GM11168 (cell line): ENCODE results near the gene SMAD6.

ENCODE experiments used
- in situ Hi-C: fragments of 300-500 bp; cut with MboI; formaldehyde crosslinking; loops from one replicate; pipeline ENCODE4 v1.12.0; 2022; ENCODE audit warnings: low sequenced_read_pairs; ENCODE audit not compliant: unreplicated experiment

The SMAD6 gene

DNA sequence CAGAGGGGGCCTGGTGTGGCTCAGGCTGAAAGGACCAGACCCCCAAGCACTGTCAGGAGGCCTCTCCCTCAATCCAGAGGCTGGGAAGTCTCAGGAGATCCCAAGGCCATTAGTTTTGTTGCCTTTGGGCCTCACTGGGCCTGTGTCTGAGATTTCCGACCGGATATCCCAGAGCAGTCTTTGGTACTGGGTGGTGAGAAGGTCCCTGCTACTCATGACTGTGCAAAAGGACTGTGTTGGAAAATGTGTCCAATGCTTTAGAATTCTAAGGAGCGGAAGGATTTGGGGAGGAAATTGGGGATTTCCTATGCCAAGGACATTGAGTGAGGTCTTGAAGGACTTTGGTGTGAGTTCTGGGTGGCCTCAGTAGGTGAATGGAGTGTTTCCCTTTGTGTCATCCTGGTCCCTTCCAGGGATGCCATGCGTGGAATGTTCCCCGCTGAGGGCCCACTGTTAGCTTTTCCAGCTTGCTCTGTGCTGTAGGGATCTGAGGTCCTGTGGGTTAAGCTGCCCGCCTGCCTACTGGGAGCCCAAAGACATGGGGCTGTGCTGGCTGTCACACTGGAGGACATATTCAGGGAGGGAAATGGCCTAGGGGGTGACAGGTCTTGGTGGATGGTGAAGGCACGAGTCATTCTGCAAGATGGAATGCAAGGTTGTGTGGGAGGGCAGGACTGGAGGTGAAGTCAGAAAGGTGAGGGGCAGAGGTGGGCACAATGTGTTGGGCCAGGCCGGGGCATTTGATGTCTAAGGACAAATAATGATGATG, 16.4 kb downstream of the SMAD6 start:
- in situ Hi-C loops: no loop called here

GRCh38 chr15:66719471-66719870, 17.4 kb downstream of the SMAD6 start:
- in situ Hi-C loops: no loop called here

- in situ Hi-C loops: no loop called here
Measured at GRCh38 chr15:66720206-66721010, 18.4 kb downstream of the SMAD6 start.

GRCh38 chr15:66721020-66721419, 19.0 kb downstream of the SMAD6 start:
- in situ Hi-C loops: no loop called here

GRCh38 chr15:66721501-66721937, 19.5 kb downstream of the SMAD6 start:
- in situ Hi-C loops: no loop called here

- in situ Hi-C loops: no loop called here
Measured at GRCh38 chr15:66721954-66722353, 19.9 kb downstream of the SMAD6 start.

DNA sequence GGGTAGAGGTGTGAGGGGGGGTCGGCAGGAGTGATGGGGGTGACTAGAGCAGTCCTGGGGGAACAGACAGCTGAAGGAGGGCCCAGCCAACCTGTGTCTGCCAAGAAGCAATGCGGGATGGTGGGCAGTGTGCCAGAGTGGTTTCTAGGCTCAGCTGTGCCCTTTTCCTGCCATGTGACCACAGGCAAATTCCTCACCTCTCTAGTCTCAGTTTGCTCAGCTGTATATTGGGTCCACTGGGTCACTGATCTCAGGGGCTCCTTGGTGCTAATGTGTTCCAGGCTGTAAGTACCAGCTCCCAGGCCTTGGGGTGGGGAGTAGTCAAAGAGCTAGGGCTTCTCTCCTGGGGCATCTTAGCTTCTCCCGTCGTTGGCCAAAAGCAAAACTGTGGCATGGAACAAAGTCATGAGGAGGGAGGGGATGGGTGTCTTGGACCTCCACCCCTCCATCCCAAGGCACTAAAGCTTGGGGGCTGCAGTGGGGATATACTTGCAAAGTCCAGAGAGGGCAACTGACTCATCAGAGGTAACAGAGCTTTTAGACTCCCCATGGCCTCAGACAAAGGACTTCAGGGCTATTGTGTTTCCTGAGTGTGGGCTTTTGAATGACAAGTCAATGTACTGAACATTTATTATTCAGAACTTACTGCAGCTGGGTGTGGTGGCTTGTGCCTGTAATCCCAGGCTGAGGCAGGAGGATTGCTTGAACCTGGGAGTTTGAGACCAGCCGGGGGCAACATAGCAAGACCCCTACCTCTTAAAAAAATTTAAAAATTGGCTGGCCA, 20.9 kb downstream of the SMAD6 start:
- in situ Hi-C loops: no loop called here

GRCh38 chr15:66723826-66724731, 22.0 kb downstream of the SMAD6 start:
- in situ Hi-C loops: no loop called here

DNA sequence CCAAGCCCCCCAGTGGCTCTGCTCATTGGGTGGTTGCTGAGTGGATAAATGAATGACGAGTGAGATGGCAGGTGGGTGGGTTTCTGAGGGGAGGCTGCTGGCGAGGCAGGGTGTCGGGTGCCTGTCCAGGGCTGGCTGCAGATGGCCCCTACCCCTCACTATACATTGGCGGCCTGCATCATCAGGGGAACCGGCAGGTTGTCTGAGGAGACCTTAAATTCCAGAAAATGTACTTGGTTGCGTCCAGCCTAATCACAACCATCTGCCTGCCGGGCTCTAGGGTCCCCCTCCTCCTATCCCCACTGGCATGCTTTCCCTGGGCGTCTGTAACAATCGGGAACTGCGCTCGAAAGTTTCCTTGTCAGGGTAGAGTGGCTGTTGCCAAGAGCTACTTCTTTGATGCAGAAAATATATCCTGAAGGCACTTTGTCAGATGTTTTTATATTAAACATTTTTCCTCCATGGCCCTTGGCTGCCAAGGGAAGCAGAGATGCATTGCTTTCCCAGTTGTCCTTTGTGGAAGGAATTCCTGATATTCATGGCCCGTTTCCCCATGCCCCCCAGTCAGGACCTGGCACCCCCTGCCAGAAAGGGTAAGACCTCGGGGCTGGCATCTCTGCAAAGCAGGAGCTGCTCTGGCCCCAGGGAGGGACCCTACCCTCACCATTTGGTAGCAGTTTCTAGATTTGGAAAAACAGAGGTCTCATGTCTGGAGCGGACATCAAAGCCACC, 22.9 kb downstream of the SMAD6 start:
- in situ Hi-C loops: no loop called here

- in situ Hi-C loops: no loop called here
Measured at GRCh38 chr15:66725464-66725785, 23.4 kb downstream of the SMAD6 start.

- in situ Hi-C loops: no loop called here
Measured at GRCh38 chr15:66726386-66726785, 24.4 kb downstream of the SMAD6 start.

DNA sequence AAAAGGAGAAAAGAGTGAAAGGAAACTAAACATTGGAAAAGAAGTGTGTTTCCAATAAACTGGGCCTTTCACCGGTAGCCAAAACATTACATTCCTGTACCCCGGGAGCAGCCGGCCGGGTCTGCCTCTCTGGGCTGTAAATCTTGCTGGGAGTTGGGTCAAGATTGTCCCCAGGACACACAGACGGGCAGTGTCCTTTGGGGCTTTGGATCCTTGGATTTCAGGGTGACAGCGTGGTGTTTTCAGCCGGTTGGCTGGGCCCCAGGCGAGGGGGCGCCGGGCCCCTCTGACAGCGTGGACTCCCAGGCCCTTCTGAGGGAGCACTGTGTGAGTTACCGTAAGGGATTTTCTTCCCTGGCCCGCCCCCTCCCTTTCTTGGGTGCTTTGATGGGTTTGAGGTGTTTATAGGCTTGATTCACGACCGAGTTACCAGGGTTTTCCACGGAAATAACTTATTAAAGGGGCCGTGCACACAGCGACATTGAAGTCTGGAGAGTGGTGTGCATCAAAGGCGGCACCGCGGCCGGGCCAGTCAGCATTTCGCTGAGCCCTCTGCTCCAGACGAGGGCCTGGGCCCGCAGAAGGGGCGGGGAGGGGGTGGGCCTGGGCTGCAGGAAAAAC, 27.4 kb downstream of the SMAD6 start:
- in situ Hi-C loops: no loop called here

GRCh38 chr15:66730168-66731021, 28.4 kb downstream of the SMAD6 start:
- in situ Hi-C loops: no loop called here

DNA sequence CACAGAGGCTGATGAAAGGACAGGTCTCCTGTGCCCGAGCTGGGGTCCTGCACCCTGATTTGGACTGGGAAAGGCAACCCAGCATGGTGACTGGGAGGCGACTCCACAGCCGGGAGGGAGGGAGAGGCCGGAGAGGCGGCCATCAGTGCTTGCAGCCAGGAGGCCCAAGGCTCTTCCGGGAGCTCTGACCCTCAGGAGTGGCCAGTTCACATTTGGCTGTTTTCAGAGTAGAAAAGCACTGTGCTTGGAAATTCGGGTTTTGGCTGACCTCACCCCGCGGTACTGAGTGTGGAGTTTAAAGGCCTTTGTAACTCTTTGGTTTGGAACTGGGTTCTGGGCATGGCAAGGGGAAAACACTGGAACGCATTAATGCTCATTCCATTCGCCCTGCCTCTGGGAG, 31.9 kb downstream of the SMAD6 start:
- in situ Hi-C loops: no loop called here

- in situ Hi-C loops: no loop called here
Measured at GRCh38 chr15:66734961-66735908, 33.2 kb downstream of the SMAD6 start.

DNA sequence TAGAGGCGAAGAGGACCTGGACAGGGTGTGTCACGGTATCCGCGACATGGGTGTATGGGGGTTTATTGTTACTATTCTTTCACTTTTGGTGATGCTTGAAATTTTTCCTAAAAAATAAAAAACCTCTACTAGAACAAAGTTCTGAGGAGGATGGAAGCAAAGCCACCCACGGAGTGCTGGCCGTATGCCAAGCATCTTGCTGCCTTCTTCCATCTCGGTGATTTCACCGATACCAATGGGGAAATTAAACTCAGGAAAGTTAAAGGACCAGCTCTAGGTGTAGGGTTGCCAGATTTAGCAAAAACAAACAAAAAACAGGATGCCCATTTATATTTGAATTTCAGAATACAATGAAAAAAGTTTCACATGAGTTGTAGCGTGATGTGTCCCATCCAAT, 33.9 kb downstream of the SMAD6 start:
- in situ Hi-C loops: no loop called here
